ENCODE results near the gene MEDAG. TPM values are rescaled to one million over a fixed set of nuclear protein-coding genes. Genes with fewer than 3 reads are reported as not detected.

Gene MEDAG
- total and polyA plus RNA-seq, 2 donors (not counting 3 experiments of a cell fraction or from before 2014, with no cell fraction given): 27.2 TPM

GRCh38 chr13:30873499-30873898 is 32.6 kb upstream of the MEDAG start:
- Histone ChIP-seq H3K4me2 (ENCODE audit: insufficient read depth, low read length) (peak overlapping the region; percentile 64), H3K36me3 (ENCODE audit: control insufficient read depth in 2 of 2, extremely low read depth in 1 of 2, insufficient read depth in 2 of 2, low read length in 2 of 2) (no peaks in the 10 kb centered on the region), H3K9ac (replicated peaks; ENCODE audit: extremely low read depth, insufficient read depth, low read length) (peak overlapping the region; percentile 77), H2AFZ (ENCODE audit: low read depth, low read length) (peak overlapping the region; percentile 53), H3K27ac (ENCODE audit: insufficient read depth, low read depth, low read length) (peak overlapping the region; percentile 79), H4K20me1 (replicated peaks; ENCODE audit: control insufficient read depth, extremely low read depth, insufficient read depth, low read length) (no peaks in the 10 kb centered on the region), H3K4me3 (replicated peaks in 1 of 3; ENCODE audit: insufficient read depth in 1 of 3, low read depth in 1 of 3, low read length in 3 of 3) (no peak overlapping the region), H3K9me1 (replicated peaks; ENCODE audit: control insufficient read depth, extremely low read depth, insufficient read depth, low read length) (no peaks in the 10 kb centered on the region), H3K79me2 (ENCODE audit: control insufficient read depth, insufficient read depth, low read length) (no peaks in the 10 kb centered on the region), H3K4me1 (ENCODE audit: control insufficient read depth, extremely low read depth, insufficient read depth, low read length) (peaks cover 50% of the 10 kb centered on the region), H3K9me3 (replicated peaks; ENCODE audit: control insufficient read depth, insufficient read depth, low read length) (no peaks in the 10 kb centered on the region), H3K27me3 (ENCODE audit: control insufficient read depth in 2 of 2, insufficient read depth in 2 of 2, low read length in 2 of 2) (no peaks in the 10 kb centered on the region)
- TF ChIP-seq MAX (IDR thresholded peaks at IDR 0.05; ENCODE audit: insufficient read depth, insufficient read length) (no peak), MYC (IDR thresholded peaks at IDR 0.05; ENCODE audit: low read depth, low read length) (no peak), GATA2 (IDR thresholded peaks at IDR 0.05; ENCODE audit: insufficient read depth, insufficient read length, low read depth, low read length) (no peak), JUN (IDR thresholded peaks at IDR 0.05; ENCODE audit: borderline replicate concordance, insufficient read depth, insufficient read length, low read depth) (no peak), POLR2A (IDR thresholded peaks at IDR 0.05; ENCODE audit: low read depth, low read length) (no peak), EZH2 (IDR thresholded peaks at IDR 0.05; ENCODE audit: borderline replicate concordance, low read depth, low read length, severe bottlenecking) (no peak), POLR2AphosphoS5 (IDR thresholded peaks at IDR 0.05; ENCODE audit: insufficient read depth, low read depth, low read length) (no peak), CTCF (IDR thresholded peaks at IDR 0.05; ENCODE audit: extremely low read depth in 1 of 2, insufficient read depth in 1 of 2, low read depth in 1 of 2, low read length in 2 of 2) (no peak), FOS (IDR thresholded peaks at IDR 0.05; ENCODE audit: borderline replicate concordance, insufficient read depth, low read length) (no peak)
- BruUV-seq (replicated peaks): TSS peak; percentile 56
- intact Hi-C loops (cut with micrococcal nuclease): loop anchor here (2.0 kb wide), 1 partner anchor 171 kb away; no protein-coding TSS in a partner anchor
- dilution Hi-C loops (cut with MboI; ENCODE audit: extremely low pct_ligation_motif_present, low sequenced_read_pairs): no loop called here
- DNase-seq (ENCODE audit: low read depth, low spot score): no peak
- no peak for FAIRE-seq
- ChIA-PET POLR2A (interaction anchor here (0.6 to 1.1 kb wide), 3 partner anchors 18 to 255 kb away, joined by 3 to 15 read pairs (median 3); partner anchors contain the start of gene USPL1), CTCF (interaction anchor here (1.4 to 2.2 kb wide), 3 partner anchors 8 to 172 kb away, joined by 3 to 9 read pairs (median 8); no protein-coding TSS in a partner anchor)

All from endothelial cell of umbilical vein (primary cell).